ENCODE data around the gene IL17RA.
A peak's percentile ranks its signal among the peaks of the same experiment; 100 is the strongest.
"Not testable (repeated sequence)": the region's sequence is repeated elsewhere in the genome, so short reads cannot be mapped to it uniquely, and the experiment has no call there.

Gene IL17RA, protein sequence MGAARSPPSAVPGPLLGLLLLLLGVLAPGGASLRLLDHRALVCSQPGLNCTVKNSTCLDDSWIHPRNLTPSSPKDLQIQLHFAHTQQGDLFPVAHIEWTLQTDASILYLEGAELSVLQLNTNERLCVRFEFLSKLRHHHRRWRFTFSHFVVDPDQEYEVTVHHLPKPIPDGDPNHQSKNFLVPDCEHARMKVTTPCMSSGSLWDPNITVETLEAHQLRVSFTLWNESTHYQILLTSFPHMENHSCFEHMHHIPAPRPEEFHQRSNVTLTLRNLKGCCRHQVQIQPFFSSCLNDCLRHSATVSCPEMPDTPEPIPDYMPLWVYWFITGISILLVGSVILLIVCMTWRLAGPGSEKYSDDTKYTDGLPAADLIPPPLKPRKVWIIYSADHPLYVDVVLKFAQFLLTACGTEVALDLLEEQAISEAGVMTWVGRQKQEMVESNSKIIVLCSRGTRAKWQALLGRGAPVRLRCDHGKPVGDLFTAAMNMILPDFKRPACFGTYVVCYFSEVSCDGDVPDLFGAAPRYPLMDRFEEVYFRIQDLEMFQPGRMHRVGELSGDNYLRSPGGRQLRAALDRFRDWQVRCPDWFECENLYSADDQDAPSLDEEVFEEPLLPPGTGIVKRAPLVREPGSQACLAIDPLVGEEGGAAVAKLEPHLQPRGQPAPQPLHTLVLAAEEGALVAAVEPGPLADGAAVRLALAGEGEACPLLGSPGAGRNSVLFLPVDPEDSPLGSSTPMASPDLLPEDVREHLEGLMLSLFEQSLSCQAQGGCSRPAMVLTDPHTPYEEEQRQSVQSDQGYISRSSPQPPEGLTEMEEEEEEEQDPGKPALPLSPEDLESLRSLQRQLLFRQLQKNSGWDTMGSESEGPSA

DNA sequence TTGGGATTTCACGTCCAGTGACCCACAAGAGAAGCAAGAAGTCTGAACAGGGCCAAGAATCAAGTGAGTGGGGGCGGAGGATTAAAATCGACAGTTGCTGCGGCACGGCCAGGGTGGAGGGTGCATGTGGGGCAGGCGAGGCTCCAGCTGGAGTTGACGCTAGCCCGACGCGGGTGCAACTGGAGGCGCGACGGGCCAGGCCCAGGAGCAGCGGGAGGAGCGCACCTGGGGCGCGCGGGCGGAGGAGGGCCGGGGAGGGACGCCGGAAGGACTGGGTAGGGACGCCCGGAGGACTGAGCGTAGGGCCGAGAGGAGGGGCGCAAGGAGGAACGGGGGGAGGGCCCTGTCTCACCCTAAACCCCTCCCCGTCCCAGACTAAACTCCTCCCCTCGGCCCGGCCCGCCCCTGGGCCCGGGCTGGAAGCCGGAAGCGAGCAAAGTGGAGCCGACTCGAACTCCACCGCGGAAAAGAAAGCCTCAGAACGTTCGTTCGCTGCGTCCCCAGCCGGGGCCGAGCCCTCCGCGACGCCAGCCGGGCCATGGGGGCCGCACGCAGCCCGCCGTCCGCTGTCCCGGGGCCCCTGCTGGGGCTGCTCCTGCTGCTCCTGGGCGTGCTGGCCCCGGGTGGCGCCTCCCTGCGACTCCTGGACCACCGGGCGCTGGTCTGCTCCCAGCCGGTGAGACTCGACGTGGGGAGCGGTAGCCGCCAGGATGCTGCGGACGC is at the start of gene IL17RA:
IL17RA (plus strand) TSS at position 447 of the 723 bp plus-strand sequence; CDS start at position 539, 92 bp downstream.
- peak; percentile 82 for DNase-seq

DNA sequence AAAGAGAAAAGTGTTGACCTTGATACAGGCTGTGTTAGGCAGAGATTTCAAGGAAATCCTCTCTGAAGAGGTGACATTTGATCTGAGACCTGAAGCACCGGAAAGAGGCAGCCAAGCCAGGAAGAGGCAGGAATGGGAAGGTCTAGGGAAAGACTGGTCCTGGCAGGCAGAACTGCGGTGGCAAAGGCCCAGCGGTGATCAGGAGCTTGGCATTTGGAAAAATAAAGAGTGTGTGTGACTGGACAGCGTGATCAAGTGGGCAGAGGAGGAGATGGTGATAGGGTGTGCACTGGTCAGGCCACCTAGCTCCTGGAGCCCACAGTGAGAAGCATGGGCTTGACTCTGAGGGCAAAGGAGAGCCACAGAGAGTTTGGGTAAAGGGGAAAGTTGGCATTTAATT is 49.6 kb upstream of the IL17RA start:
- DNase-seq: no peak

DNA sequence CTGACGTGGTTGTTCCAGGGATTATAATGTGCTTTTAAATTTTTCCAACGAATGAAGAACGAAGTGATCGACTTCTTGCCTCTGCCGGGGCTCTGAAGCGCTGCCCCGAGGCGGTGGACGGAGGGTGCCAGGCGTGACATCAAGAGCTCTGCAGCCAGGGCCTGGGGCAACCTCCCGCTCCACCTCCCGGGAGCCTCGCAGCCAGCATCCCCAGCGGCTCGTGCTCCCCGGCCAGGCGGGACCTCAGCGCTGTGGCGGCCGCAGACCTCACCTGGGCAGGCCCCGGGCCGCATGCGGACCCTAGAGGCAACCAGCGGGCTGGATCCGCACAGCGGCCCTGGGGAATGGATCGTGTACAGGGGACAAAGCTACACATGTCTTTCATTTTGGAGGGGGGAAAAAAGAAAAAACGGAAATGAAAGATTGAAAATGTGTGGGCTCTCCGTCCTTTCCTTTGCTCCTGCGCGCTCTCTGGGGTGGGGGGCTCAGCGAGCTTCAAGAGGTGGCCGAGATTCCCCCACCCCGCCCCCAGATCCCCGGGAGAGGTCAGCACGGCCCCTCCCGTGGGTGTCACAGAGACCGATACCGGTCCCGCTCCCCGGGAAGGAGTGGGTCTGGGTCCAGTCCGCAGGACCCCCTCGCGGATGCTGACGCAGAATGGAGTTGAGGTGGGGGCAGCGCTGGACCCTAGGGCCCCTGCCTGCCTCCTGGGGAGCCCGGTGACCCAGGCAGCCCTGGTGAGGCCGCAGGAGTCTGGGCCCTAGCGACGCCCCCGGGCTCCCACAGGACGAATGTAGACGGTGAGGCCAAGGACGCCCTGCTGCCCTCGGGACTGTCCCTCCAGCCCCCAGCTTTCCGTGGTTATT is 48.6 kb upstream of the IL17RA start:
- DNase-seq: not testable (repeated sequence)

DNA sequence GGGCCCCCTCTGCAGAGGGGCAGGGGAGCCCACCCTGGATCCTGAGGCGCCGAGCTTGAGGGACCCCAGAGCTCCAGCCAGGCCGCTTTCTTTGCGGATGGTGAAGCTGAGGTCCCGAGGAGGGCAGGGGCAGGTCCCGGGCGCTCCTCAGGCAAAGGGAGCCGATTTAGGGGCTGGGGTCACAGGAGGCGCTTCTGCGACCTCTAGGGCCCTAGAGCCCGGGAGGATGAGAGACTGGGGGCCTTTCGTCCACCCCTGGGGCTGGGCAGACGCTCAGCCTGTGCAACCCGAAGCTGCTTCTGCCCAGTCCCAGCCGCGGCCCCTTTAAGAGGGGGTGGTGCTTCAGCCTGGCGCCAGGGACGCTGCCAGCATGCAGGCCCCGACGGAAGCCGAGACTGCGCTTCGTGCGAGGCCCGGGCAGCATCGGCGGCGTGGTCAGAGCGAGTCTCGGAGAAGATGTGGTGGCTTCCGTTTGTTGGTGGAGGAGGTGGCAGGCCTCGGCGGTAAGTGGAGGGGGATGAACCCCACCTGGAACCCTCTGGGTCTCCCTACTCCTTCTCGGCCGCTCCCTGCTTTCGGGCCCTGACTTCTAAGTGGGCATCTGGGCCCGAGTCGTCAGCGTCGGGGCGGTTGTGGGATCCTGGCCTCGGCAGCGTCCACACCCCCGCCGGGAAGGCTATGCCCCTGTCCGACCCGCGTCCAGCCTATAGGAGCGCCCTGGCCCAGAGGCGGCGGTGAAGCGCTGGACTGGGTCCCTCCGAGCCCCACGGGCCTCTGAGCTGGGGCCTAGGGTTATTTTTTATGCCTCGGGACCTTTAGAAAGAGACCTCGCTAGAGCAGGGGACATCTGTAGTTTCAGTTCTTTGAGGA is 47.7 kb upstream of the IL17RA start:
- peak; percentile 16 for DNase-seq

DNA sequence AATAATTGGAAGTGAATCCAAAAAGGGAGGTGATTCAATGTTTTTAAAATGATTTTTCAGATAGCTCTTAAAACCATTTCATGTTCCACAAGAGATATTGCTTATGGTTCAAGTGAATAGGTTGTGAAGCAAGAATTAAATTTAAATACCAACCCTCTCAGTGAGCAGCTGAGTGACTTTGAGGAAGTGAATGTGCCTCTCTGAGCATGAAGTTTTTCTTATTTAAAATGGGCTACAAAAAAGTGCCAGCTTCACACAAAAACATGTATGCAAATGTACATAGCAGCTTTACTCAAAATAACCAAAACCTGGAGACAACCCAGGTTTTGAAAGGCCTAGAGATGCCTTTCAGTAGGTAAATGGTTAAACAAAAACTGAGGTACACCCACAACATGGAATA is 41.3 kb upstream of the IL17RA start:
- no peak for DNase-seq

DNA sequence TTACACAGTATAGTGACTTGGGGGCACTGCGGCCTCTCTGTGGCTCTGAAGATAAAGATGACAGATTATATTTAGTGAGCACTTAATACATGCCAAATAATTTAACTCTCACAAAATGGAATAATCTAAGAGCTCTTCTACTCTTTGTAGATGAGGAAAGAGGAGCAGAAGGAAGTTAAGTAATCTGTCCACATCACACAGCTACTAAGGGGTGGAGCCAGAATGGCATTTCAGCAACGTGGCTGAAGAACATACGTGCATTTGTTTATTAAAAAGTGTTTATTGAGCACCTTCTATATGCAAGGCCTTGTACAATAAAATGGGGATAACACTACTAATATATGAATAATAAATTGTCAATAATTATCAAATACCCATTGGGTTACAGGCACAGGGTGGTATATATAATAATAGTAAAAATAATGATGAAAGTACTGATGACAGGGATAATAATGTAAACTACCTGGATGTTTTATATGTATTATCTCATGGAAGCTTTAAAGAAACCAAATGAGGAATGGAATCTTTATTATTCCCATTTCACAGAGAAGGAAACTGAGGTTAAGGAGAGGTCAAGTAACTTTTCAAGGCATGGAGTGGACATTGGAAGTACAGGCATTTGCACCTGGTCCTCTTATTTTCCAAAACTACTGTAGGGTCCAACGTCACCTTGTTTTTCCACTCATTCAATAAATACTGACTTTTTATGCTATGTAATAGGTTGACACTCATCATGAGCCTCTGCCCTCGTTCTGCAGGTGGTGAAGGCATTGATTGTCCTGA is 38.0 kb upstream of the IL17RA start:
- DNase-seq: no peak

DNA sequence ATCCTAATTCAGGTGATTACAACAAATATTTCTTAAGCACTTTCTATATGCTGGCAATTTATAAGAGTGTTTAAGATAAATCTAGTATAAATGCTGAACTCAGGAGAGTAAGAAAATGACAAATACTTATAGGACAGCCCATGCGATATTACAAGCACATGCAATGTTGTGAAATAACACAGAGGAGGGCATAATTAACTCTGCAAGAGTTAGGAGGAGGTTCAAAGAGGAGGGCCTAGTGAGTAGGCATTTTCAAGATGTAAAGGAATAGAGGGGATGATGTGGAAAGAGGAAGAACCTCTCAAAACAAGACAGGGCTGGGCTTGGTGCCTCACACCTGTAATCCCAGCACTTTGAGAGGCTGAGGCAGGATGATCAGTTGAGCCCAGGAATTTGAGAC is 37.1 kb upstream of the IL17RA start:
- no peak for DNase-seq

DNA sequence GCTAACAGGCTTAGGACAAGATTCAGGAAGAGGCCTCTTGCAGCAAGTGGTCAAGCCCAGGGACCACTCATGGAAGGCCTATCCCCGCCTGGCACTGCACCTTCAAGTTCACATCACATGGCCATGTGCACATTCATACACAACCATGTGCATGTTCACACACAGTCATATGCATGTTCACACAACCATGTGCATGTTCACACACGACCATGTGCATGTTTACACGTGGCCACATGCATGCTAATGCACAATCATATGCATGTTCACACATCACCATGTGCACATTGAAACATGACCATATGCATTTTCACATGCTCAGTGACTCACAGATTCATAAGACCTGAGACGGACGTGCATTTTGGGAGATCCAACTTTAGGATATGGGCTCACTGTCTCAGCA is 28.7 kb upstream of the IL17RA start:
- no peak for DNase-seq

DNA sequence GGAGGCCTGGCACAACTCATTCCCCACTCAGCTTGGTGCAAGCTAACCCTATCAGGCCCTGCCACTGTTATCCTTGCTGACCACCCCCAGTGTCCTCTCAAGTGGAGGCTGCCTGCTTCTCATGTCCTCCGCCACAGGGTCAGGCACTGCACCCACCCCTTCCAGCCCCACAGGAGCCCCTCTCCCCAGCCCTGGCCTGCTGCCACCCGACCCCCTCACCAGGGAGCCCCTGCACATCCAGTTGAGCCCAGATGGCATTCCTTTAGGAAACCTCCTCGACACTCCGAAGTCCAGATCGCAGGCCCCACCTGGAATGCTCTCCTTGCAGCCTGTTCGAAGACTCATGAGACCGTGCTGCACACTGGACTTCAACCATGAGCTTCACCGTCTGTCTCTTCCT is 28.0 kb upstream of the IL17RA start:
- no peak for DNase-seq

DNA sequence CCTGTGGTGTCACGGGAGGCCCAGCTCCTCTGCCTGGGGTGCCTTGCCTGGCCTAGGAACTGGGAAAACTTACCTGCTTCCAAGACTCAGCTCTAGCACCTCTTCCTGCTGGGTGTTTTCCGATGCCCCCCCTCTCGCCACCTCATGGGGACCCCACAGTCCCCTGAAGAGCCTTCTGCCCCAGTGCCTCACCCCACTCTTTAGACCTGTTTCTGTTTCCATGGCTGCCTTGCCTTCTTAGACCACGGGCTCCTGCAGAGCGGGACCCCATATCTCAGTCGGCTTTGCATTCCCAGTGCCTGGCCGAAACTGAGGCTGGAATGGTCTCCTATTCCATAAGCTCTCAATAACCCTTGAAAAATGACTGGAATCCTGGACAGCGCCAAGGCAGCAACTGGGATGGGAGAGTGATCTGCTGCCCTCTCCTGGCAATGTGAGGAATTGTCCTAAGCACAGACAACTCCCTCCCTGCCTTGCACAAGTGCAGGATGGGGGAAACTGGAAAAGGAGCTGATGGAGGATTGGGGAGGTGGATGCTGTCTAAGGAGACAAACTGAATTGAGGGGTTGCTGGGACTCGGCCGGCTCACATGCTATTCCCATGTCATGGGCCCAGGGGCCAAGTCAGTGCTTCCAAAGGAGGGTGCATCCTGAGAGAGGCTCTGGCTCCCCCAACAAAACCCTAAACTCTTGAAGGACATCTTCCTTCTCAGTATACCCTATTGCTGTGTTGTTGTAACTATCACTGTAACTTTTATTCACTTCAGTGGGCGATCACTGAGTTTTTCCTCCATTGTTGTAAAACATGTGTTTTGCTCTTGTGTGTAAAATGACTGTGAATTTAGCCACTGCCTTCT is 26.6 kb upstream of the IL17RA start:
- DNase-seq: peak; percentile 55

DNA sequence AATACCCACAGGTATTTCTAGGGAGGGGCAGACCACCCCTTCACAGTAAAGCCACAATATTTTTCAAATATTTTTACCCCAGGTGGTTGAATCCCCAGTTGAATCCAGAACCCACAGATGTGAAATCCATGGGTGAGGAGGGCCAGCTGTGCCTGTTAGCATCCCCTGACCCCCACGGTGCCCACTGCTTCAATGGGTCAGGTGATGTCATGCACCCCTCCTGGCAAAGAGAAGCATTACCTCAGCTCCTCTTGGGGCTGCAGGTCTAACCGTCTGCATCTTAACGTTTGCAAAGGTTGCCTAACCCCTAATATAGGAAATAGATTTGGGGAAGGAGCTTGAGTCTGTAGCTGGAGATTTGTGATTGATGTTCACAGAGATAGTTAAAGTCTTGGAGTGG is 24.7 kb upstream of the IL17RA start:
- no peak for DNase-seq

DNA sequence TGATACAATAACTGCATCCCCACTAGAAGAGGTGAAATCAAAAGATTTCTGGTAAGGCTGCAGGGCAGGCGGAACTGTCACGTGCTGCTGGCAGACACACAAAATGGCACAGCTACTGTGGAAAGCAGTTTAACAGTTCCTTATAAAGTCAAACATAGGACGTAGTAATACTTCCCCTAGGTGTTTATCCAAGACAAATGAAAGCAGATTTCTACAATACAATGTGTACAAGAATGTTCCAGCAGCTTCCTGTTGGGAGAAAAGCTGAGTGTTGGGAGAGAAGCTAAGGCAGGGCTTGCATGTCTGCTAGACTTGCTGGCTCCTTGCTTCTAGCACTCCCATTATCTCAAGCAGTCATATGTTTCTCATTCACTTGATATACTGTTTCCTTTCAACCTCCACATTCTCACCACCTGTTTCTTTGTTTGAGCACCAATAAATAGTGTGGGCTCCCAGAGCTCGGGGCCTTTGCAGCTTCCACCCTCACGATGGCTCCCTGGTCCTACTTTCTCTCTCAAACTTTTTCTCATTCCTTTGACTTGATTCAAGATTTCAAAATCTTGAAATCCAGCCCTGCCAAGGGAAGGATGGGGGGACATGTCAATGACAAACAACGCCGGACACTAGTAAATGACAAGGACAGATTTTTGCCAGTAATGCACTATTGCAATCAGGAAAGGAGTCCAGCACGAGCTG is 21.2 kb upstream of the IL17RA start:
- DNase-seq: no peak

DNA sequence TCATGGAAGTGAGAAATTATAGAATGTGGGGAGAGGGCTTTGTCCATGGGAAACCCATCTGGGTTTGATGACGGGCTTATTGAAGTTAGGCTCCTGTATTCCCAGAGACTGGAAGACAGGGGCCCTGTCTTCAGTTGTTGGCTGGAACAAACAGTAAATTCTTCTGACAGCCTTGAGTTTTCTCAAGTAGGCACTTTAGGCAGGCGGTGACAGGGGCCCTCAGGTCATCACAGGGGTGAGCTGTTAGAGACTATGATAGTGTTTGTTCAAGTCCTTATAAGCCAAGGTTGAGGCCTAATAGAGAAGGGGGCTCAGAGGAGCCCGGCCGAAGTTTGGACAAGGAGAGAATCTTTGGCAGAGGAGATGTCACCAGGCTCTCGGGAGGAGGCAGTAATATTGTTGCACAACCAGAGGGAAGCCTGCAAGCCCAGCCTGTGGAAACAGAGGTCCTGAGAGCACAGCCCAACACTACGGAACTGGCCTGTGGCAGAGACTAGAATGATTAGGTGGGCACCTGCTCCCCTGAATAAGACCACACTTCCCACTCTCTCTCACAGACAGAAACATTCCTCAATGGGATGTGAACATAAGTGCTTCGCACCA is 20.2 kb upstream of the IL17RA start:
- no peak for DNase-seq

DNA sequence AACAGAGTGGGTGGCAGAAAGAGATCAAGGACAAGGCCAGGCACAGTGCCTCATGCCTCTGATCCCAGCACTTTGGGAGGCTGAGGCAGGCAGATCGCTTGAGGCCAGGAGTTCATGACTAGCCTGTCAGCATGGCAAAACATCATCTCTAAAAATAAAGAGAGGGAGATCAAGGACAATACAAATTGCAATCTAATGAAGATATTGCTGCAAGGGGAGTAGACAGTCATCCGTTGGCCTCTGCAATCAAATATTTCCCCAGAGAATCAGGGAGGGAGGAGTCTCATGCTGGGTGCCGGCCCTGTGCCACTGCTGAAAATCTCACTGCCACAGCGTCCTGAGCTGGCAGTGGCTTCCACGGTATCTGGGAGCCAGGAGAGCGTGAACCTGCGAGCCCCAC is 19.4 kb upstream of the IL17RA start:
- DNase-seq: no peak

DNA sequence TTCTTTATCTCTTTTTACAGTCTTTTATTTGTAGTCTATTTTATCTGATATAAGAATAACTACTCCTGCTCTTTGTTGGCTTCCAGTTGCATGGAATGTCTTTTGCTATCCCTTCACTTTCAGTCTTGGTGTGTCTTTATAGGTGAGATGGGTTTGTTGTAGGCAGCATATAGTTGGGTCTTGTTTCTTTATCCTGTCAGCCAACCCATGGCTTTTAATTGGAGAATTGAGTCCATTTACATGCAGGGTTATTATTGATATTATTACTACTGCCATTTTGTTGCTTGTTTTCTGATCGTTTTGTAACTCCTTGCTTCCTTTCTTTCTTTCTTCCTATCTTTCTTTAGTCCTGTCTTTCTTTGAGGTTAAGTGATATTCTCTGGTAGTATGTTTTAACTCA is 11.9 kb upstream of the IL17RA start:
- DNase-seq: no peak

DNA sequence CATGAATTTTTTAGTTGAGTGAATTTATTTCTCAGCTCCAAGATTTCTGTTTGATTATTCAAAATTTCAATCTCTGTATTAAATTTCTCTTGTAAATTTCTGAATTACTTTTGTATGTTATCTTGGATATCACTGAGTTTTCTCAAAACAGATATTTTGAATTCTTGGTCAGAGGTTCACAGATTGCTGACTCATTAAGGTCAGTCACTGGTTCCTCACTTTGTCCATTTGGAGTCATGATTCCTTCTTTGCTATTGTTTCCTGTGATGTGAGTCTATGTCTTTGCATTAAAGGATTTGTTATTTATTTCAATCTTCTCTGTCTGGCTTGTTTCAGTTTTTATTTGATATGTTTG is 10.2 kb upstream of the IL17RA start:
- no peak for DNase-seq

DNA sequence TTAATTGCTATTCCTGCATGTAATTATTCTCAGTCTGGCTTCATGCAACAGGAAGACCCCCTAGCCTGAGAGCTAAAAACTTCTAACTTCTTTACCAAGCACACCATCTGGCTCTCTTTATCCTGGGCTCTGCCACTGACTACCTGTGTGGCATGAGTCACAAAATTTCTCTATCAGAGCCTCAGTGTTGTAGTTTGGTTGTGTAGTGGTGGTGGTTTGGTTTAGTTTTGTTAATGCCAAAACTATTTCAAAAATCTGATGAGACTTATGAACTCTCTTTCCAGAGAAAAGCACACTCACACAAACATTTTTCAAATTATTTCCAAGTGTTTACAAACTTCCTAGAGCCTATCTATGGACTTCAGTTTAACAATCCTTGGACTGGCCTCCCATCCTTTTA is 7.5 kb upstream of the IL17RA start:
- no peak for DNase-seq

DNA sequence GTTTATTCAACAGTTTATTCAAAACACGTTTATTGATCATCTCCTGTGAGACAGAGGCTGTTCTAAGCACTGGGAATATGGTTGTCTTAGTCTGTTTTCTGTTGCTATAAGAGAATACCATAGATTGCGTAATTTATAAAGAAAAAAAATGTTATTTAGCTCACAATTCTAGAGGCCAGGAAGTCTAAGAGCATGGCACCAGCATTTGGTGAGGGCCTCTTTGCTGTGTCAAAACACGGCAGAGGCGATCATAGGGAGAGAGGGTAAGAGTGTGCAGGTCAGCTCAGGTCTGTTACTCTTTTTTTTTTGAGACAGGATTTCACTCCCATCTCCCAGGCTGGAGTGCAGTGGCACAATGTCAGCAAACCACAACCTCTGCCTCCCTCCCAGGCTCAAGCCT is 5.2 kb upstream of the IL17RA start:
- no peak for DNase-seq

DNA sequence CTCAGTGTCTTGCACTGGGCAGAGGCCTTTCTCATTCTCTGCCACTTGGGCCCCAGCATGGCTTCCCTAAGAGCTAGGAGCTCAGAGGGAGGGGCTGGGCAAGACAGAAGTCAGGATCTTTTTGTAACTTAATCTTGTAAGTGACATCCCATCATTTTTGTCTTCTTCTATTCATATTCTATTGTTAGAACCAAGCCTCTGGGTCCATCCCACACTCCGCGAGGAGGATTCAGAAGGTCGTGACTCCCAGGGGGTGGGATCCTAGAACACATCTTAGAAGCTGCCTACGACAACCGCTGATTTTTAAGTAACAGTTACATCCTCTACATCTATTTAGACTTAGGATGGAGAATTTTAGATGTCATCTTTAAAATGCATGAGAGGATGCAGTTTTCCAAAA is 1.5 kb upstream of the IL17RA start:
- DNase-seq: no peak

Measured in NCI-H1105 (cell line).